COLO668 (cell line): Measurements from ENCODE around the gene DUSP2.

Source experiments
- DNase-seq: peaks from one replicate; lab custom pipeline; 2025; ENCODE audit not compliant: unreplicated experiment; lab: John Stamatoyannopoulos, UW

Gene DUSP2

DNA sequence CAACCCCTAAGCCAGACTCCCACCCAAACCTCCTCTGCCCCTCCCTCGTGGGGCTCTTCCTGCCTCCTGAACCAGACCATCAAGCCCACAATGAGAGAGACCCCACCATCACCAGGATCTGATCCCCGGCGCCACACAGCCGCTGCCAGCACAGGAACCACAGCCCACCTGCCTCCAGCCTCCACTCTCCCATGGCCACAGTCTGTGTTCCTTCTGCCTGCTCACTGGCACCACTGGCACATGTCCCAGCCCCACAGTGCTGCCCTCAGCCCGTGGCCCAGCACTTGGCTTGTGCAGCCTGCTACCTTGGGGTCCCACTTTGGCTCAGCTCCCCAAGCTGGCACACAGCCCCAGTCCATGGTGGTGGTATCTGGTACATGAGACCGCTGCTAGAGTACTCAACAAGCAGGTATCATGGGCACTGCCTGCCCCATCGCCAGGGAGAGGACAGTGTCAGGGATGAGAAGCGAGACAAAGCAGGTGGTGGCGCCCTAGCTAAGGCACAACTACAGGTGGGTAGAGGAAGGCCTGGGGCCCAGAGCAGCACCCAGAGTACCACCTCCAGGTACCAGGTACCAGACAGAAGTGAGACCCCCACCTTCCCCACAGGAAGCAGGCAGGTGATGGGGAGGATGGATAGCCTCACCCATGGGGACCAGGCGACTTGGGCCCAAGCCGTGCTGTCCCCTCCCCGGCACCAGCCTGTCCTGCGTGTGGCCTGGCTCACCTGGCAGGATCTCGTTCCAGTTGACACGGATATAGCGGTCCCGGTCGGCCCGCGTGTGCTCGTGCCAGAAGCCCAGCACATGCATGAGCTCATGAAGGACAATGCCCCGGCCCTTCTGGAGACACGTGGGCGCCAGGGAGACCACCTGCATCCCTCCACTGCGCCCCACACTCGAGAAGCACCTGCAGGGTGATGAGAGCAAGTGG lies 13.2 kb downstream of the DUSP2 start:
- no peak for DNase-seq

GRCh38 chr2:96131152-96131812 lies 14.0 kb downstream of the DUSP2 start:
- DNase-seq: no peak

DNA sequence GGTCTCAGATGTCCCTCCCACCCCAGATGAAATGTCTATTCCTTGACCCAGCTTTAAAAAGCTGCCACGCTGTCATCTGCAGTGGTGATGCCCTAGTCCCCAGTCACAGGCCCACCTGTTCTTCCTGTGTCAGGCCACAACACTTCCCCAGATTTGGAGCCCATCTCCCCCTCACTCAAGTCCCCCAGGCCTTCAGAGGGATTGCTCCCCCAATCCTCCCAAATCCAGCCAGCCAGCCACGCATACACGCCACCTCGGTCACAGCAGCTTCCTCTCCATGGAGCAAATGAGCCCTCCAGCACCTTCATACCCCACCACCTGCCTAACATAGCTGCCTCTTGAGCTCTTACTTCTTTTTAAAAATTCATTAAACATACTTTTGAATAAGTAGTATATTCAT lies 14.8 kb downstream of the DUSP2 start:
- no peak for DNase-seq

DNA sequence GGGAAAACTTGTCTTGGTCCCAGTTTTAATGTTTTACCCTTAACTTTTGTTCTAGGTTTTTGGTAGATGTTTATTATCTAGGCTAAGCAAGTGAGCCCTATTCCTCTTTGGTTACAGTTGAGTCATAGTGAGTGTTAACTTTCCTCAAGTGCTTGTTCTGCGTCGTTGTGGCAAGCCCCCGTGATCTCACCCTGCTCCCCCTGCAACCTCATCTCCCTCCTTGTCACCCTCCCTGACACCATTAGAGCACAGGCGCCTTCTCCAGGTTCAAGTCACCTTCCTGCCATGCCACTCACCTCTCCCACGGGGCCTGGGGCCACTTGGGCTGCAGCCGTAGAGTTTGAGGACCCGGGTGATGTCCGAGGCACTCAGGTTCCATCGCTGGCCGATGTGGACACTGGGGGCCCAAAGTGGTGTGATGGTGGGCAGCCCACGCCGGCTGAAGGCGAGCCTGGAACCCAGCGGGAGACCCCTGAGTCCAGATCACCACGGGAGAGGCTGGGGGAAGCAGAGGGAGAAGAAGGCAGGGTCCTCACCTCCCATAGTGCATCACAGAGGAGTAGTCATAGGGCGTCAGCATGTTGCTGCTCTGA lies 15.6 kb downstream of the DUSP2 start:
- DNase-seq: no peak

- no peak for DNase-seq
Measured at GRCh38 chr2:96128456-96128855, 16.8 kb downstream of the DUSP2 start.

GRCh38 chr2:96124406-96125265 lies 20.6 kb downstream of the DUSP2 start:
- no peak for DNase-seq

GRCh38 chr2:96123936-96124335 lies 21.3 kb downstream of the DUSP2 start:
- DNase-seq: no peak

GRCh38 chr2:96123290-96123689 lies 21.9 kb downstream of the DUSP2 start:
- no peak for DNase-seq

GRCh38 chr2:96122391-96122790 lies 22.8 kb downstream of the DUSP2 start:
- DNase-seq: no peak

DNA sequence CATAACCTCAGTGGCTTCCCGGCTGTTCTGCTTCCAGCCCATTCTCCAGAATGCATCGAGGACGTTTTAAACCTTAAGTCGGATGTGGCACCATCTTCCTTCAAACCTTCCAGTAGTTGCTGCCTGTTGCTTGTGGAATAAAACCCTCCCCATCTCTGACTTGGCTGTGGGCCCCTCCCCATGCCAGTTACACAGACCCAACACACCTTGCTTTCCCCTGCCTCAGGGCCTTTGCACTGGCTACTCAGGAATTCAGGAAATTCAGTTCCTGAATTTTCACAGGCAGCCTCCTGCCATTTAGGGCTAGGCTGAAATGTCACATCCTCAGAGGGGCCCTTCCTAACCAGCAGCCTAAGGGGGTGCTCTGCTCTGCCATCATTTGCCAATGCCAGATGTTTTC lies 23.8 kb downstream of the DUSP2 start:
- no peak for DNase-seq

DNA sequence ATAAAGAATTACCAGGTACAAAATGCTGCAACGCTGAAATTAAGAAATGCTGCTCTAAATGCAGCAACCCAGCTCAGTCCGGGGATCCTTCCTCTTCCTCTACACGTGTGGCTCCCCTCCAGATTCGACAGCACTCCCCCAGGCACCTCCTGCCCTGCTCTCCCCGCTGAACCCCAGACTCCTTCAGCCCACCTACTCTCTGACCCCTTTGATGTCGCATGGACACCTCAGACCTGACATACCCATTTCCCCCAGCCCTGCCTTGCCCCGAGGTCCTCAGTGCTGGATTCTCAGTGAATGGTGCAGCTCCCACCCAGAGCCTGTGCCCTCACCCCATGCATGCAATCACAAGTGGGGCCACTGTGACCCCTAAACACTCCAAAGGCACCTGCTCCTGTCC lies 24.2 kb downstream of the DUSP2 start:
- DNase-seq: no peak

DNA sequence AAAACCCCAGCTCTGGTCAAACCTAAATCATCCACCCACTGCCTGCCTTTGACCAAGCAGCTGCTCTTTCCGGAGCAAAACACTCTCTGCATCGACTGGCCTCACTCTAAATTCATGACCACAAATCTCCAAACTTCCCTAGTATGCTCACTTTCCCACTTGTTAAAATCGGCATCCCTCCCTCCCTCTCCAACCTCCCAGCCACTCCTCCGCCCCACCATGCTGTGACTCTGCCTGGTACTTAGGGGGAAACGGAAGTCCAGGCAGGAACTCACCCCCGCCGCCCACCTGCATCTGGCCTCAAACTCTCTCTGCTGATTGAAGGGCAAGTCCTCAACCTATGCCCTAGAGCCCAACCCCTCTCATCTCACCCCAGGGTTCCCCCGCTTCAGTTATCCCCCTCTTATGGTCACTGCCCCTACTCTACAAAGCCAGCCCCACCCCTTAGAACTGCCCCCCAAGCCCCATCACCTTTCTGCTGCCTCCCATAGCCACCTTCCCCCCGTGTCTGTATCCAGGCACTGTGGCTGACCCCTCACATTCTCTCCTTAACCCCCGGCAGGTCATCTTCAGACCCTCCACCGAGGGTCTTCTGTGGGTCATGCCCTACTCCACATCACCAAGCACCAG lies 25.0 kb downstream of the DUSP2 start:
- DNase-seq: no peak

GRCh38 chr2:96119389-96119751 lies 25.9 kb downstream of the DUSP2 start:
- no peak for DNase-seq

GRCh38 chr2:96118698-96119388 lies 26.4 kb downstream of the DUSP2 start:
- DNase-seq: peak; percentile 19

DNA sequence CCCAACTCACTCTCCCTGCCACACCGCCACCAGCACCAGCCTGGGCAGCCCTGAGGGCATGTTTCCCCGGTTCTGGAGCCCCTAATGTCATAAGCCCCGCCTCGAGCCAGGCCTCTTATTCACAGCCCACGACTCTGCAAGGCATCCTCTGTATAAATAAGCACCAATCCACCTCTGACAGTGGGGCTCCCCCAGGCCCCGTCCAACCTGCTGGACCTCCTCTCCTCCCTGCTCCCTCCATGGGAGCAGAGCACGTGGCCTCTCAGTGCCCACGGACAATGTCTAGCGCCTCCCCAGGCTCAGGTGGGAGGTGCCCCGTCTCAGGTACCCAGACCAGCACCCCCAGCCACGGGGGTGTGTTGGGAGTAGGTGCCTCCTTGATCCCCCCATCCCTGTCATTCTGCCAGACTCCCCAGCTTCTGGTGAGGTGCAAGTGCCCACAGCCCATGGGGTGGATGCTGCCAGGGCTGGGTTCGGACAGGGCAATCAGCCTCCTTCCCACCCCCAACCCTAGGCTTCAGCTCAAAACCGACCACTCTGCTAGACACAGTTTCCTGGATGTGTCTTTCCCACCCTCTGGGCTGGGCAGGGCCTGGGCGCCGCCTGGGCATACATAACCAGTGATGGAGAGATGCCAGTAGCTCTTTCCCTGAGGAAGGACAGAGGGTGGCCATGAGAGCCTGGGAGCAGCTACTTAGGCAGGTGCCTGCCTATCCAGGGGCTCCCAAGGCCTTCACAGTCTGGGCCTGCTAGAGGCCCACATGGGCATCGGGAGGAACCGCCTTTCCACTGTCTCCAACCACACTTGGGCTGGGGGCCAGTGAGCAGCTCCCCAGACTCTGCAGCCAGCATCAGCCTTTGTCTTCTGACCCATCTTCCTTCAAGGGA lies 27.3 kb downstream of the DUSP2 start:
- peak; percentile 26 for DNase-seq

- peak; percentile 69 for DNase-seq
Measured at GRCh38 chr2:96116879-96117533, 28.2 kb downstream of the DUSP2 start.

- DNase-seq: peak; percentile 60
Measured at GRCh38 chr2:96116424-96116878, 28.8 kb downstream of the DUSP2 start, which contains the start of gene ADRA2B. ADRA2B (minus strand) TSS chr2:96116571; CDS start chr2:96116149, 422 bp downstream.
